K562 (cell line): ENCODE results near the gene SEC63. TPM values are rescaled to one million over a fixed set of nuclear protein-coding genes. Genes with fewer than 3 reads are reported as not detected.
A peak's percentile ranks its signal among the peaks of the same experiment; 100 is the strongest.

Experiments used
- CHAMP1 ChIP-seq: fragments of 450-650 bp; IDR thresholded peaks from 2 replicates; pipeline ENCODE4 v1.6.1; 2016; ENCODE audit warnings: mild to moderate bottlenecking
- CREB3L1 ChIP-seq: fragments of 450-650 bp; IDR thresholded peaks from 2 replicates; pipeline ENCODE4 v1.6.1; 2014; ENCODE audit warnings: low read depth, mild to moderate bottlenecking, moderate library complexity, borderline replicate concordance
- CREM ChIP-seq: IDR thresholded peaks from 2 replicates; pipeline ENCODE4 v1.6.1; 2014; ENCODE audit warnings: antibody characterized with exemption, low read depth
- DEAF1 ChIP-seq: fragments of 450-650 bp; formaldehyde crosslinking; IDR thresholded peaks from 2 replicates; pipeline ENCODE4 v1.4.0; 2020; ENCODE audit warnings: mild to moderate bottlenecking, moderate library complexity
- HMGXB4 ChIP-seq: sonication (generic); formaldehyde crosslinking; IDR thresholded peaks from 2 replicates; pipeline ENCODE4 v1.8.1; 2023; ENCODE audit warnings: mild to moderate bottlenecking, missing genetic modification reagents
- JUN ChIP-seq, 2 experiments: sonication (generic) in 1 of 2; formaldehyde crosslinking in 1 of 2; IDR thresholded peaks; 2 replicates each; pipeline versions ENCODE4 v1.6.1 to v1.8.0; 2012 to 2022; ENCODE audit warnings: borderline replicate concordance in 2 of 2, mild to moderate bottlenecking in 2 of 2, improper control_type of control experiment in 1 of 2, low read depth in 1 of 2, low read length in 1 of 2, missing genetic modification reagents in 1 of 2
- MTA3 ChIP-seq: fragments of 450-650 bp; formaldehyde crosslinking; IDR thresholded peaks from 2 replicates; pipeline ENCODE4 v1.6.1; 2017; ENCODE audit warnings: mild to moderate bottlenecking, borderline replicate concordance
- NKRF ChIP-seq: fragments of 450-650 bp; IDR thresholded peaks from 2 replicates; pipeline ENCODE4 v1.6.1; 2016; ENCODE audit warnings: borderline replicate concordance
- NR2F6 ChIP-seq: fragments of 450-650 bp; formaldehyde crosslinking; IDR thresholded peaks from 2 replicates; pipeline ENCODE4 v1.4.0; 2020; ENCODE audit warnings: mild to moderate bottlenecking
- ZBTB12 ChIP-seq: fragments of 250-450 bp; sonication (Bioruptor Pico); IDR thresholded peaks from 2 replicates; pipeline ENCODE4 v1.4.0; 2020
- ZNF24 ChIP-seq: fragments of 450-650 bp; IDR thresholded peaks from 2 replicates; pipeline ENCODE4 v1.6.1; 2016
- ZNF740 ChIP-seq, 3 experiments: fragments of 200-800 bp in 1 of 3; sonication (Bioruptor generic) in 1 of 3; sonication (generic) in 1 of 3; formaldehyde crosslinking in 1 of 3; IDR thresholded peaks; 2 replicates each; pipeline versions ENCODE4 v1.6.1 to v1.8.0; 2016 to 2022; ENCODE audit warnings: mild to moderate bottlenecking in 2 of 3, missing compliant biosample characterization in 2 of 3, missing genetic modification characterization in 2 of 3, missing genetic modification reagents in 1 of 3
- polyA plus RNA-seq, 8 experiments: library from polyadenylated mRNA; depleted of rRNA in 4 of 8; stranded (reverse) in 5 of 8; unstranded in 3 of 8; fragments of >200 nt; fragmentation: Nextera tagmentation in 2 of 8; fragmentation: Illumina TruSeq in 1 of 8; extraction: Ambion mirVana in 2 of 8; extraction: Trizol in 1 of 8; gene quantifications; 2 replicates each; pipeline versions ENCODE4 v1.2.1 to v1.2.3, GENCODE V29; 2011 to 2014; ENCODE audit warnings: inconsistent platforms in 1 of 8, missing spikeins in 1 of 8
- total RNA-seq, 7 experiments: library from RNA; depleted of rRNA in 6 of 7; stranded (reverse); fragments of >200 nt in 6 of 7; fragmentation: Illumina TruSeq in 2 of 7; extraction: Trizol in 2 of 7; gene quantifications; 2 replicates each; pipeline versions ENCODE4 v1.2.1 to v1.2.3, GENCODE V29; 2011 to 2021; ENCODE audit warnings: low replicate concordance in 1 of 7

SEC63 gene
- total and polyA plus RNA-seq, 9 of the 15 experiments (the other 6 are each of a cell fraction or from before 2014, with no cell fraction given), result 13.8 to 74.6 (median 28.4) TPM

- peak; percentile 77 for TF ChIP-seq CREM
- peak; percentile 73; the same call in 1 of the 2 replicates for TF ChIP-seq CREB3L1
- no peak; the same call in 1 of the 2 replicates for TF ChIP-seq MTA3
- TF ChIP-seq JUN (IDR thresholded peaks at IDR 0.05; ENCODE audit: borderline replicate concordance, low read depth, low read length), result no peak
- TF ChIP-seq JUN (CRISPR knock-in tag; IDR thresholded peaks at IDR 0.05; ENCODE audit: borderline replicate concordance), result 0 out of 2 replicates have a peak, but pooled peaks have one; percentile 23
- TF ChIP-seq ZNF740 (CRISPR knock-in tag; IDR thresholded peaks at IDR 0.05), result peak; percentile 63; the same call in 1 of the 2 replicates
- no peak for TF ChIP-seq ZNF740 (tag; IDR thresholded peaks at IDR 0.05)
- TF ChIP-seq HMGXB4 (CRISPR knock-in tag), result 0 out of 2 replicates have a peak, but pooled peaks have one; percentile 56
- TF ChIP-seq CHAMP1, result no peak
- TF ChIP-seq NKRF, result peak; percentile 13; the same call in 1 of the 2 replicates
- TF ChIP-seq ZNF24, result 0 out of 2 replicates have a peak, but pooled peaks have one; percentile 31
- TF ChIP-seq ZBTB12, result no peak
- TF ChIP-seq NR2F6, result peak; percentile 59; the same call in 1 of the 2 replicates
- no peak for TF ChIP-seq DEAF1
Observed at GRCh38 chr6:107957909-107958688, at the start of gene SEC63 (continued).
